ENCODE results near the gene G6PD. TPM values are rescaled to one million over a fixed set of nuclear protein-coding genes. Genes with fewer than 3 reads are reported as not detected.

The G6PD gene
- total RNA-seq, 1 donor from 2014 or later: 84.4 TPM

GRCh38 chrX:154532690-154533089 lies 14.0 kb downstream of the G6PD start:
- H3K27me3 Mint-ChIP-seq (ENCODE audit: low read depth): no peaks in the 10 kb centered on the region
- no peak for DNase-seq (ENCODE audit: low read depth, low spot score)
- H3K4me1 Mint-ChIP-seq: no peaks in the 10 kb centered on the region
- no peak overlapping the region for H3K27ac Mint-ChIP-seq (ENCODE audit: unreplicated experiment)
- H3K9me3 Mint-ChIP-seq: no peaks in the 10 kb centered on the region
- no peak overlapping the region for H3K4me3 Mint-ChIP-seq
- H3K36me3 Mint-ChIP-seq (ENCODE audit: low read depth): no peaks in the 10 kb centered on the region
- no peak for TF ChIP-seq CTCF (conservative IDR thresholded peaks at IDR 0.05)

DNA sequence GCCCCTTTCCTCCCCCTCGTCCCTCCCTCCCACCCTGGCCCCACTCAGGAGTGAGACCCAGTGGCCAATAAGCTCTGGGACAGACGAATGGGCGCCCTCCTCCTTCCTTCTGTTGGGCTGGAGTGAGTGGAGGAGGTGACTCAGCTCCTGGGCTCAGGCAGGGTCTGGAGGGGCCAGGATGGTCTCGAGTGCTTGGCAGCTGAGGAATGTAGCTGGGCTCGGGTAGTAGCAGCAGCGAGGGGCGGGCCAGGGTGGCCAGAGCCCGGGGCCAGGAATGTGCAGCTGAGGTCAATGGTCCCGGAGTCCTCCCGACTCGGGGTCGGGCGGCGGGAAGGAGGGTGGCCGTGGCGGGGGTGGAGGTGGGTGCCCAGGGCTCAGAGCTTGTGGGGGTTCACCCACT lies 15.0 kb downstream of the G6PD start:
- Mint-ChIP-seq H3K36me3 (ENCODE audit: low read depth) (no peaks in the 10 kb centered on the region), H3K9me3 (no peaks in the 10 kb centered on the region), H3K4me1 (peaks cover 10% of the 10 kb centered on the region), H3K4me3 (no peak overlapping the region), H3K27ac (ENCODE audit: unreplicated experiment) (no peak overlapping the region), H3K27me3 (ENCODE audit: low read depth) (no peaks in the 10 kb centered on the region)
- DNase-seq (ENCODE audit: low read depth, low spot score): no peak
- TF ChIP-seq CTCF (conservative IDR thresholded peaks at IDR 0.05): no peak

- no peak for DNase-seq (ENCODE audit: low read depth, low spot score)
- Mint-ChIP-seq H3K27me3 (ENCODE audit: low read depth) (peaks cover 3% of the 10 kb centered on the region), H3K27ac (ENCODE audit: unreplicated experiment) (no peak overlapping the region), H3K36me3 (ENCODE audit: low read depth) (peaks cover 2% of the 10 kb centered on the region), H3K9me3 (no peaks in the 10 kb centered on the region), H3K4me3 (no peak overlapping the region), H3K4me1 (peaks cover 10% of the 10 kb centered on the region)
- TF ChIP-seq CTCF (conservative IDR thresholded peaks at IDR 0.05): no peak
These were observed 16.4 kb downstream of the G6PD start for GRCh38 chrX:154530286-154530685.

DNA sequence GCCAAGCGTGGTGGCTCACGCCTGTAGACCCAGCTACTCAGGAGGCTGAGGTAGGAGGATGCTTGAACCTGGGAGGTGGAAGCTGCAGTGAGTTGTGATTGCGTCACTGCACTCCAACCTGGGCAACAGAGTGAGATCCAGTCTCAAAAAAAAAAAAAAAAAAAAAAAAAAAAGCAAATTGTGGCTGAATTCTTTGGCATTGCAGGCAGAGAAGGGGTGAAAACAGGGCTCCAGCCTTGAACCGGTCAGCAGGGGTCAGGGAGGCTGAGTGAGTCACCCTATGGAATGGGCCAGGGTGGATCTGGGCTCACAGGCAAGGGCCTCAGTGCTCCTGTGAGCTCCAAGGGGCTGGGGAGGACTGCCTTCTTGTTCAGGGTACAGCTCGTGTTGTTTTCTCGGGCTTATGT lies 17.4 kb downstream of the G6PD start:
- no peak for TF ChIP-seq CTCF (conservative IDR thresholded peaks at IDR 0.05)
- no peak overlapping the region for H3K27ac Mint-ChIP-seq (ENCODE audit: unreplicated experiment)
- DNase-seq (ENCODE audit: low read depth, low spot score): no peak
- peaks cover 2% of the 10 kb centered on the region for H3K36me3 Mint-ChIP-seq (ENCODE audit: low read depth)
- H3K4me1 Mint-ChIP-seq: peaks cover 10% of the 10 kb centered on the region
- no peak overlapping the region for H3K4me3 Mint-ChIP-seq
- peaks cover 3% of the 10 kb centered on the region for H3K27me3 Mint-ChIP-seq (ENCODE audit: low read depth)
- no peaks in the 10 kb centered on the region for H3K9me3 Mint-ChIP-seq

GRCh38 chrX:154526901-154527675 lies 19.6 kb downstream of the G6PD start:
- Mint-ChIP-seq H3K9me3 (no peaks in the 10 kb centered on the region), H3K4me3 (peak overlapping the region; percentile 57), H3K27ac (ENCODE audit: unreplicated experiment) (peak overlapping the region; percentile 86), H3K4me1 (peaks cover 10% of the 10 kb centered on the region), H3K36me3 (ENCODE audit: low read depth) (peaks cover 2% of the 10 kb centered on the region), H3K27me3 (ENCODE audit: low read depth) (peaks cover 3% of the 10 kb centered on the region)
- TF ChIP-seq CTCF (conservative IDR thresholded peaks at IDR 0.05): peak; percentile 60
- peak; percentile 60 for DNase-seq (ENCODE audit: low read depth, low spot score)

Measured in neural crest cell (in vitro differentiated cells).